Left ventricle myocardium inferior (tissue), 1 donor: ENCODE results near the gene RNF214. TPM values are rescaled to one million over a fixed set of nuclear protein-coding genes. Genes with fewer than 3 reads are reported as not detected.

Experiments
- DNase-seq: peaks from one replicate; pipeline ENCODE4 v3.0.0-alpha.2; 2020
- H3K27ac ChIP-seq: fragments of 200-600 bp; replicated peaks from 2 replicates; pipeline ENCODE4 v1.8.0; 2021
- H3K27me3 ChIP-seq: fragments of 200-600 bp; 2 replicates; pipeline ENCODE4 v1.8.0; 2021; ENCODE audit warnings: low read depth
- H3K36me3 ChIP-seq: fragments of 200-600 bp; 2 replicates; pipeline ENCODE4 v1.8.0; 2021
- H3K4me1 ChIP-seq: fragments of 200-600 bp; 2 replicates; pipeline ENCODE4 v1.8.0; 2021
- H3K4me3 ChIP-seq: fragments of 200-600 bp; 2 replicates; pipeline ENCODE4 v1.8.0; 2021; ENCODE audit warnings: mild to moderate bottlenecking, moderate library complexity
- H3K9me3 ChIP-seq: fragments of 200-600 bp; replicated peaks from 2 replicates; pipeline ENCODE4 v1.8.0; 2021
- CTCF ChIP-seq: fragments of 200-600 bp; IDR thresholded peaks from 2 replicates; pipeline ENCODE4 v1.8.0; 2021; ENCODE audit warnings: antibody characterized with exemption, mild to moderate bottlenecking, borderline replicate concordance
- intact Hi-C: fragments of 100-400 bp; cut with micrococcal nuclease; formaldehyde crosslinking; loops from one replicate; pipeline ENCODE4 v1.11.0; 2022
- total RNA-seq: library from RNA; stranded (reverse); fragmentation: NEBNext Ultra II Directional; extraction: Animal tissue kit (Norgen Biotek cat#: 25700); gene quantifications from one replicate; pipeline ENCODE4 v1.2.1, GENCODE V29; 2021
- donor health status: DM: no; HTN: yes; CAD: no; lungs with severe emphysema.

RNF214 gene
- total RNA-seq, 1 donor from 2014 or later, result 21.1 TPM

GRCh38 chr11:117333917-117334316 lies 101.4 kb downstream of the RNF214 start:
- no peak overlapping the region for H3K27ac ChIP-seq
- H3K4me3 ChIP-seq, result no peak overlapping the region
- intact Hi-C loops, result no loop called here
- no peak for TF ChIP-seq CTCF
- H3K4me1 ChIP-seq, result peaks cover 7% of the 10 kb centered on the region
- no peak for DNase-seq
- H3K36me3 ChIP-seq, result peaks cover 4% of the 10 kb centered on the region
- H3K9me3 ChIP-seq, result no peaks in the 10 kb centered on the region
- H3K27me3 ChIP-seq, result no peaks in the 10 kb centered on the region

- intact Hi-C loops, result no loop called here
- Histone ChIP-seq H3K4me3 (no peak overlapping the region), H3K36me3 (peaks cover 11% of the 10 kb centered on the region), H3K9me3 (no peaks in the 10 kb centered on the region), H3K4me1 (no peaks in the 10 kb centered on the region), H3K27me3 (no peaks in the 10 kb centered on the region), H3K27ac (no peak overlapping the region)
- no peak for TF ChIP-seq CTCF
- no peak for DNase-seq
Observed at GRCh38 chr11:117334896-117335295, 102.4 kb downstream of the RNF214 start.

- Histone ChIP-seq H3K4me1 (no peaks in the 10 kb centered on the region), H3K36me3 (peaks cover 16% of the 10 kb centered on the region), H3K27ac (no peak overlapping the region), H3K9me3 (no peaks in the 10 kb centered on the region), H3K4me3 (no peak overlapping the region), H3K27me3 (no peaks in the 10 kb centered on the region)
- intact Hi-C loops, result no loop called here
- no peak for TF ChIP-seq CTCF
- DNase-seq, result no peak
Observed at GRCh38 chr11:117335399-117335798, 102.9 kb downstream of the RNF214 start.

Other genes with a start within 250 kb of the RNF214 start
- 36.3 TPM for gene SIK3, start 134.2 kb upstream of the RNF214 start, total RNA-seq
- gene PAFAH1B2, start 88.4 kb upstream of the RNF214 start, total RNA-seq, result 51.5 TPM
- gene SIDT2, start 53.9 kb upstream of the RNF214 start, total RNA-seq, result 23.5 TPM
- 113 TPM for gene TAGLN, start 33.3 kb upstream of the RNF214 start, total RNA-seq
- gene PCSK7, start 598 bp upstream of the RNF214 start, total RNA-seq, result 24.0 TPM
- gene BACE1-AS, start 58.7 kb downstream of the RNF214 start, total RNA-seq, result 10.3 TPM
- 13.8 TPM for gene BACE1, start 83.6 kb downstream of the RNF214 start, total RNA-seq
- gene CEP164, start 95.2 kb downstream of the RNF214 start, total RNA-seq, result 5.9 TPM